ENCODE data around the gene OR12D3. TPM values are rescaled to one million over a fixed set of nuclear protein-coding genes. Genes with fewer than 3 reads are reported as not detected.

Gene OR12D3
- total and polyA plus RNA-seq, 2 donors: not detected

- H3K4me1 ChIP-seq (ENCODE audit: insufficient read depth): no peaks in the 10 kb centered on the region
- H3K4me3 ChIP-seq (ENCODE audit: low read depth, low read length): no peak overlapping the region
- H3K27ac ChIP-seq (ENCODE audit: low read depth): no peak overlapping the region
- DNase-seq (ENCODE audit: extremely low spot score): no peak
- H3K36me3 ChIP-seq (ENCODE audit: insufficient read depth): no peaks in the 10 kb centered on the region
- WGBS: 73% methylated on average over 2 of the region's 2 CpGs
Measured at GRCh38 chr6:29336269-29336668, 38.8 kb downstream of the OR12D3 start.

- H3K36me3 ChIP-seq (ENCODE audit: insufficient read depth): no peaks in the 10 kb centered on the region
- H3K4me3 ChIP-seq (ENCODE audit: low read depth, low read length): no peak overlapping the region
- no peak for DNase-seq (ENCODE audit: extremely low spot score)
- H3K27ac ChIP-seq (ENCODE audit: low read depth): no peak overlapping the region
- H3K4me1 ChIP-seq (ENCODE audit: insufficient read depth): no peaks in the 10 kb centered on the region
Measured at GRCh38 chr6:29332676-29333075, 42.4 kb downstream of the OR12D3 start.

GRCh38 chr6:29325777-29326176, 49.3 kb downstream of the OR12D3 start:
- no peaks in the 10 kb centered on the region for H3K4me1 ChIP-seq (ENCODE audit: insufficient read depth)
- no peak overlapping the region for H3K4me3 ChIP-seq (ENCODE audit: low read depth, low read length)
- DNase-seq (ENCODE audit: extremely low spot score): no peak
- WGBS: 73% methylated on average over 4 of the region's 4 CpGs
- no peaks in the 10 kb centered on the region for H3K36me3 ChIP-seq (ENCODE audit: insufficient read depth)
- H3K27ac ChIP-seq (ENCODE audit: low read depth): no peak overlapping the region

Other genes with a start within 250 kb of the OR12D3 start
- not detected for gene OR2J2, start 204.4 kb downstream of the OR12D3 start, total RNA-seq
- not detected for gene OR2J2, start 204.4 kb downstream of the OR12D3 start, polyA plus RNA-seq
- gene OR14J1, start 73.6 kb downstream of the OR12D3 start, total RNA-seq: not detected
- not detected for gene OR14J1, start 73.6 kb downstream of the OR12D3 start, polyA plus RNA-seq
- not detected for gene OR5V1, start 6.4 kb downstream of the OR12D3 start, total RNA-seq
- gene OR5V1, start 6.4 kb downstream of the OR12D3 start, polyA plus RNA-seq: not detected
- not detected for gene OR12D2, start 20.3 kb upstream of the OR12D3 start, total RNA-seq
- not detected for gene OR12D2, start 20.3 kb upstream of the OR12D3 start, polyA plus RNA-seq
- not detected for gene OR12D1, start 39.6 kb upstream of the OR12D3 start, total RNA-seq
- not detected for gene OR12D1, start 39.6 kb upstream of the OR12D3 start, polyA plus RNA-seq
- gene OR10C1, start 64.0 kb upstream of the OR12D3 start, total RNA-seq: not detected
- not detected for gene OR10C1, start 64.0 kb upstream of the OR12D3 start, polyA plus RNA-seq
- not detected for gene OR11A1, start 81.8 kb upstream of the OR12D3 start, total RNA-seq
- gene OR11A1, start 81.8 kb upstream of the OR12D3 start, polyA plus RNA-seq: not detected
- not detected for gene OR2H1, start 81.9 kb upstream of the OR12D3 start, total RNA-seq
- not detected for gene OR2H1, start 81.9 kb upstream of the OR12D3 start, polyA plus RNA-seq
- 0.32 TPM for gene MAS1L, start 112.7 kb upstream of the OR12D3 start, total RNA-seq
- not detected for gene MAS1L, start 112.7 kb upstream of the OR12D3 start, polyA plus RNA-seq
- 2.1 TPM for gene UBD, start 184.4 kb upstream of the OR12D3 start, total RNA-seq
- gene UBD, start 184.4 kb upstream of the OR12D3 start, polyA plus RNA-seq: 2.9 TPM
- not detected for gene OR2H2, start 209.8 kb upstream of the OR12D3 start, total RNA-seq
- not detected for gene OR2H2, start 209.8 kb upstream of the OR12D3 start, polyA plus RNA-seq

Measured in urinary bladder (tissue), 4 donors.